Neural cell (in vitro differentiated cells): ENCODE data around the gene AKAP10.

Experiments used
- CTCF ChIP-seq: fragments of 450-650 bp; IDR thresholded peaks from 2 replicates; pipeline ENCODE4 v1.5.1; 2014; ENCODE audit warnings: antibody characterized with exemption, mild to moderate bottlenecking, moderate library complexity; ENCODE audit not compliant: poor library complexity, severe bottlenecking
- POLR2AphosphoS5 ChIP-seq: IDR thresholded peaks from 2 replicates; pipeline ENCODE4 v1.6.1; 2012
- TAF1 ChIP-seq: IDR thresholded peaks from 2 replicates; pipeline ENCODE4 v1.6.1; 2012; ENCODE audit warnings: low read depth

- TF ChIP-seq CTCF (no peak), POLR2AphosphoS5 (no peak), TAF1 (no peak)
Measured at GRCh38 chr17:19991252-19991885, 13.7 kb upstream of the AKAP10 start.
